HG03378 (cell line): ENCODE data around the gene GABBR2.

Experiments used
- ATAC-seq: cut with Tn5 transposase; IDR thresholded peaks from one replicate; pipeline ENCODE4 v1.9.1; 2021; ENCODE audit warnings: mild to moderate bottlenecking, moderate library complexity; ENCODE audit not compliant: unreplicated experiment

The GABBR2 gene

GRCh38 chr9:98416294-98417248 is 292.2 kb downstream of the GABBR2 start:
- no peak for ATAC-seq

DNA sequence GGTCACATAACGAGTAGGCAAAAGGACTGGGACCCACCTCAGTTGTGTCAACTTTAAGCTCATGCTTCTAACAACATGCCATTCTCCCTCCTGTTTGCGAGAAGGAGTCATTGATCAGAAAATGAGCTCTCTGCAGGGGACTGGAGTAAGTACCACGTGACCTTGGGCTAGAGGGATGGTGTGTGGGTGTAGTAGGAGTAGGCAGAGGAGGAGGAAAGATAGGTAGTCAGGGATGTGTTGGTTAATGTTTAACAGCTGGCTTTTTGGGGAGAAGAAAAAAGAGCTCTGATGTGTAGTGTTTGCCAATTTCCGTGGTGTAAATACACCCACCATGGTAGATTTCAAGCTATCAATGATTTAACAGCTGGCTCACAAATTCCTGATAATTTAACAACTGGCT is 293.0 kb downstream of the GABBR2 start:
- ATAC-seq = no peak

DNA sequence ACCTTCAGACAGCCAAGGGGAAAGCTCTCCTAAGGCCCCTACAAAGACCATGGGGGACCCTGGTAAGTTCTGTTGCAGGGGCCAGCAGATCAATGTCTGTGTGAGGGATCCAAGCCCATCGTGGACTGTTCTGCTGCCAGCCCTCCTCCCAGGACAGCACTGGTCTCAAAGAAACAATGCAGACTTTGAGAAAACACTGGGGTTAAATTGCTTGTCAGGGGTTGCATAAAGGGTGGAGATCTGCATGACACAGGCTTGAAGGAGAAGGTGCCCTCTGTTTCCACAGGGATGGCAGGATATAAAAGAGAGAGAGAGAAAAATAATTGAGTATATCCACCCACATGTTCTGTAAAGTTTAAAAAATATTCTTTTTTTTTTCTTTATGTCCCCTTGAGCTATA is 295.7 kb downstream of the GABBR2 start:
- no peak for ATAC-seq

GRCh38 chr9:98412101-98412842 is 296.5 kb downstream of the GABBR2 start:
- ATAC-seq = no peak

GRCh38 chr9:98410185-98410697 is 298.5 kb downstream of the GABBR2 start:
- no peak for ATAC-seq

- no peak for ATAC-seq
Measured at GRCh38 chr9:98409719-98410118, 299.0 kb downstream of the GABBR2 start.

GRCh38 chr9:98406469-98406868 is 302.3 kb downstream of the GABBR2 start:
- ATAC-seq = no peak

DNA sequence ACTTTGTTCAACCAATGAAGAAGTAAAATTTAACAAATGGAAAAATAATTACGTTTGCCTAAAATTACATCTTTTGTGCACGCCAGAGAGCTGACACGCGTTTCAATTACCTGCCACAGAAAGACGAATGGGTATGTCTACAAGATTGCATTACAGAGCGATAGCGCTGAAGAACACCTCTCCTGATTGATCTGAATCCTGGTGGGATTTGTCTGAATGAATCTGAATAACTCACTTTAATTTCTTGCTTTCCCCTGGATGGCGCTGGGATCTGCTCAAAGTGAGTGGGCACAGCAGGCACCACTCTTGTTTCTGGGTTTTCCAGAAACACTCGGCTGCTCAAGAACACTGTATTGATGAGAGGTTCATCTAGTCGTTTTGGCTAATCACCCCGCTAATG is 304.5 kb downstream of the GABBR2 start:
- ATAC-seq = no peak

DNA sequence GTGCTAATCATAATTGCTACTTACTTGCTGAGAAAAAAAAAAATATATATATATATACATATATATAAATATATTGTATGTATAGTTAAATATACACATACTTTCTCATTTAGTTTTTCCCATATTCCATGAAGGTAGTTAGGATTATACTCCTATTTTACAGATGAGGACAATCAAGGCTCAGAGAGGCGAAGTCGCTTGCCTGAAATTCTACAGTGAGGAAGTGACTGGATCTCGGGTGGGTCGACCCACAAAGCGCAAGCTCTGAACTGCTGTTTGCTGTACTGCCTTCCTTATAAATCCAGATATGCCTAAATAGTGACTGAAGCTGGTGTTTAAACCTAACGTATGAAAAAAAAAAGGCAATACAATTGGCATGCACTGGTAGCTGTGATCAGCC is 305.0 kb downstream of the GABBR2 start:
- ATAC-seq = no peak

DNA sequence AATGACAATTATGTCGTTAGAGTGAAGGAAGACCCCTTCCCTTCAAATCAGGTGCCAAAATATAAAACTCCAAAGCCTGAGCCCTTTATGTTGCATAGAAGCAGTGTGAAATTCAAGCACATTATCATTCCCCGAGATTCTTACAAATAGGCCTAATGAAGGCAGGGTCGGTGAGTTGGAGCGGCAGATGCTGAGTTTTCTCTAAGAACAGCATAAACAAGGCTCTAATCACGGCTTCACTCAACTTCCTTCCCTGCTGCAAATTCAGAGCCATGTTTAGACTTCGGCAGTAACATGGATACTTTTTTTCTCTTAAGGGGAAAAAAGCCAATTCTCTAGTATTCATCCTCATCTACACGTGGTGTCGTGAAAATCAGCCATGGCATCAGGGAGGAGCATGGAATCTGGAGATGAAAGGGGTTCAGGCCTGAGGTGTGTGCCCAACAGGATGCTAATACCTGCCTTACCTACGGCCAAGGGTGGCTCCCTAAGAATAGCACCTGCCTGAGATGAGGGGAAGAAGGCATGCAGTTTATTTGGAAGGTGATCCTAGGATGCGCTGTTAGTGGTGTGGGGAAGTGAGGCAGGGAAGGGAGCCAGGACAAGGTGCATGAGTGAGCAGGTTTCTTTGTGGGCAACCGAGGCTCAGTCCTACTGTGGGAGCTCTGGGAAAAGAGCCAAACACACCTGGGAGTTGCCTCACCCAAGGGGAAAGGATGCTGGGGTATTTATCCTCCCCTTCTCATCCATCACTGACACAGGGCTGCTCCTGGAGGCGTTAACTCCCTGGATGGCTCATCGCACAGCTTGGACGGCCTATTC is 306.5 kb downstream of the GABBR2 start:
- ATAC-seq = no peak

DNA sequence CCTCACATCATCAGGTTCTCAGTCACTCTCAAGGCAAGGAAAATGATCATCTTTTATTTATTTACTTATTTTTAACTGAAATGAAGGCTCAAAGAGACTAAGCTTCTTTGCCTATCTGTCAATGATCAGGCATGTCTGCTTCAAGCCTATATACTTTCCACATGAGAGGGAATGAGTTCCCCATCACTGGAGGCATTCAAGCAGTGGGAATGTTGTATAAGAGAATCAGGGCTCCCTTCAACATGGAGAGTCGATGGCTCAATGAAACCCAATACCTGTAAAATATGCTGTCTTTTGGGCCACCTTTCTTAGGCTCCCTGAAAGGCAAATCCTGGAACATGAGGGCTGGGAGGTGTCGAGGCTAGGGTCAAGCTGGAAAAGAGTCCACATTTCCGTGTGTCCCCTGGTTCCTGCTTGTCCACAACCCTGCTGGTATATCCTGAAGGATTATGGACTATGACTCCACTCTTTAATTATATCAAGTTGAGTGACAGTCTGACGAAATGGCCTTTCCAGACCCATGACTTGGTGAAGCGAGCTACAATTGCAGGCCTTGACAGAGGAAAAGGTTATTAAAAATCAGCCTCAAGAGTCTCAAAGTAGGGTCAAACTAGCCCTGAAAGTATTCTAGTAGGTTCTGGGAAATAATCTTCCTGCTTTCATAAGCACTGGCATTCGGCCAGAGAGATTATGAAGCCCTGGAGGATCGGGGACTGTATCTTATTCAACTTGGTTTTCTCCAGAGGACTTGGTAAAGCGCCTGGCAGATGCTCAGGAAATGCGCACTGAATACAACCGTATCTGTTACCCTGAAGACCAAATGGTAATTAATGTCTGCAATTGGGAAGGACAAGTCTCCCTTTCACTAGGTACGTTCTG is 307.4 kb downstream of the GABBR2 start:
- ATAC-seq = no peak

DNA sequence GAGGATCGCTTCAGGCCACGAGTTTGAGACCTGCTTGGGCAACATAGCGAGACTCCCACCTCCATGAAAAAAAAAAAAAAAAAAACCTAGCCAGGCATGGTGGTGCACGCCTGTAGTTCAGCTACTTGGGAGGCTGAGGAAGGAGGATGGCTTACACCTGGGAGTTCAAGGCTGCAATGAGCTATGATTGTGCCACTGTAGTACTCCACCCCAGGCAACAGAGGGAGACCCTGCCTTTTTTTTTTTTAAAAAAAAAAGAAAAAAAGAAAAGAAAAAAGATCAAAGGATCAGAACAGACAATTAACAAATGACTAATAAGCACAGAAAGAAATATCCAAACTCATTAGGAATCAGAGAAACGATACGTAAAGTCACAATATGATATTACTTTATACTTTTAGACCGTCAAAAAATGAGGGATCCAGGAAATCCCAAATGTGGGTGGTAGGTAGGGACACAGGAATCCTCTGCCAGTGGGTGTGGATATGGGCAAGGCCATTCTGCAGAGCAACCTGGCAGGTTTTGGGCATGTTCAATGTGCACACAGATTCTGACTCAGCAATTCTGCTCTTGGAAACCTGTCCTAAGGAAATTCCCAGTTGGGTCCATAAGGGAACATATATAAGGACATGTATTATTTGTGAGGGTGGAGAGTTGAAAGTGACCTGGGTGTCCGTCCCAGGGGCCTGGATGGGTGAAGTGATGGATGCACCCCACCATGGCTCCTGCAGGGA is 308.6 kb downstream of the GABBR2 start:
- ATAC-seq = no peak

- no peak for ATAC-seq
Measured at GRCh38 chr9:98396656-98397055, 312.1 kb downstream of the GABBR2 start.

GRCh38 chr9:98396236-98396635 is 312.5 kb downstream of the GABBR2 start:
- no peak for ATAC-seq

- no peak for ATAC-seq
Measured at GRCh38 chr9:98391867-98392266, 316.9 kb downstream of the GABBR2 start.

- no peak for ATAC-seq
Measured at GRCh38 chr9:98391406-98391805, 317.3 kb downstream of the GABBR2 start.

- peak; percentile 51 for ATAC-seq
Measured at GRCh38 chr9:98385751-98386150, 323.0 kb downstream of the GABBR2 start.

- ATAC-seq = no peak
Measured at GRCh38 chr9:98383758-98384157, 325.0 kb downstream of the GABBR2 start.
